Vagina (tissue), 2 donors: ENCODE results near the gene SIAH3. TPM values are rescaled to one million over a fixed set of nuclear protein-coding genes. Genes with fewer than 3 reads are reported as not detected.

Experiments used
- DNase-seq, 2 donors: peaks; one replicate each; pipeline ENCODE4 v3.0.0-alpha.2; 2017; ENCODE audit errors: extremely low spot score in 2 of 2
- H3K27ac ChIP-seq: fragments of 200-600 bp; sonication (generic); one replicate; pipeline ENCODE4 v1.5.1; 2019
- H3K27me3 ChIP-seq: fragments of 200-600 bp; sonication (generic); one replicate; pipeline ENCODE4 v1.5.1; 2019
- H3K36me3 ChIP-seq, 2 donors: fragments of 200-600 bp; sonication (generic); one replicate each; pipeline ENCODE4 v1.5.1; 2017 to 2019
- H3K4me1 ChIP-seq: fragments of 200-600 bp; sonication (generic); one replicate; pipeline ENCODE4 v1.5.1; 2019
- H3K4me3 ChIP-seq, 2 donors: fragments of 200-600 bp; sonication (generic); 1 replicate in 1 of 2; 2 replicates in 1 of 2; pipeline ENCODE4 v1.5.1; 2016 to 2019
- H3K9me3 ChIP-seq: fragments of 200-600 bp; sonication (generic); one replicate; pipeline ENCODE4 v1.5.1; 2019
- POLR2A ChIP-seq, 2 donors: fragments of 450-650 bp; IDR thresholded peaks; one replicate each; pipeline ENCODE4 v1.6.1; 2017; ENCODE audit warnings: antibody characterized with exemption in 2 of 2, mild to moderate bottlenecking in 2 of 2, moderate library complexity in 2 of 2
- POLR2AphosphoS5 ChIP-seq, 2 donors: sonication (generic); formaldehyde crosslinking; IDR thresholded peaks; one replicate each; pipeline ENCODE4 v1.9.0; 2017; ENCODE audit warnings: antibody characterized with exemption in 2 of 2, mild to moderate bottlenecking in 2 of 2, low read depth in 1 of 2; ENCODE audit not compliant: insufficient read depth in 1 of 2
- intact Hi-C: fragments of 100-400 bp; cut with DNase I; formaldehyde crosslinking; loops from one replicate; pipeline ENCODE4 v1.15.1; 2023
- total RNA-seq: library from RNA; depleted of rRNA; stranded (reverse); fragments of >200 nt; gene quantifications from one replicate; pipeline ENCODE4 v1.2.3, GENCODE V29; 2016
- TF ChIP-seq, protein P1 (sequence below), 3 experiments: fragments of 450-650 bp in 2 of 3; fragments of 200-600 bp in 1 of 3; sonication (generic) in 1 of 3; IDR thresholded peaks; one replicate each; pipeline ENCODE4 v1.5.1; 2017 to 2019; ENCODE audit warnings: antibody characterized with exemption in 3 of 3, mild to moderate bottlenecking in 2 of 3, moderate library complexity in 2 of 3

The SIAH3 gene
- total RNA-seq, 1 donor from 2014 or later, result not detected

DNA sequence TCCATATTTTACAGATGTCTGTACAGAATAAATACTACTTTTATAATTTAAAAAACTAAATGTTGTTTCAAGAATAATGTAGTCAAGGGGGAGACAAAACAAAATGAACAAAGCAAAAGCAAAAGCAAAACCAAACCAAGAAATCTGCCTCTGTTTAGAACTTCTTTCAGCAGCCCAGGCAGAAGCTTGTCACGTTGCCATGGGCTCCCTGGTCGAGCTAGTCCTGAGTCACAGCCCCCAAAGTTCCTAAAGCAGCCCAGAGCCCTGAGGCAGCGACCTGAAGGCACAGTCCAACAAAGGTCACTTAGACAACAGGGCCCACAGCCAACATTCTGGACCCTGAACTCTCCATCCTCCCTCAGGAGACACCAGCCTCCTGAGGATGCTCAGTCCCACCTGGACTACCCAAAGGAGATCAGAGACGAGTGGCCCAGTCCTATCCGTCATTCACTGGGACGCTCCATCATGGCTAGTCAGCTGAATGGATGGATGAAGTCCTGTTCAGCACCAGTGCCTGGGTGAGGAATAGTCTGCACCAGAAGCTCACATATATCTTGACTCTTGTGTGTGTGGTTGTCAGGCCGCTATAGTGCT is 41.7 kb downstream of the SIAH3 start:
- H3K4me3 ChIP-seq, result no peak overlapping the region
- intact Hi-C loops, result no loop called here
- H3K4me1 ChIP-seq, result no peaks in the 10 kb centered on the region
- TF ChIP-seq POLR2AphosphoS5 (IDR thresholded peaks at IDR 0.05; ENCODE audit: insufficient read depth in 1 of 2, low read depth in 1 of 2), result no peak
- TF ChIP-seq, protein P1, sequence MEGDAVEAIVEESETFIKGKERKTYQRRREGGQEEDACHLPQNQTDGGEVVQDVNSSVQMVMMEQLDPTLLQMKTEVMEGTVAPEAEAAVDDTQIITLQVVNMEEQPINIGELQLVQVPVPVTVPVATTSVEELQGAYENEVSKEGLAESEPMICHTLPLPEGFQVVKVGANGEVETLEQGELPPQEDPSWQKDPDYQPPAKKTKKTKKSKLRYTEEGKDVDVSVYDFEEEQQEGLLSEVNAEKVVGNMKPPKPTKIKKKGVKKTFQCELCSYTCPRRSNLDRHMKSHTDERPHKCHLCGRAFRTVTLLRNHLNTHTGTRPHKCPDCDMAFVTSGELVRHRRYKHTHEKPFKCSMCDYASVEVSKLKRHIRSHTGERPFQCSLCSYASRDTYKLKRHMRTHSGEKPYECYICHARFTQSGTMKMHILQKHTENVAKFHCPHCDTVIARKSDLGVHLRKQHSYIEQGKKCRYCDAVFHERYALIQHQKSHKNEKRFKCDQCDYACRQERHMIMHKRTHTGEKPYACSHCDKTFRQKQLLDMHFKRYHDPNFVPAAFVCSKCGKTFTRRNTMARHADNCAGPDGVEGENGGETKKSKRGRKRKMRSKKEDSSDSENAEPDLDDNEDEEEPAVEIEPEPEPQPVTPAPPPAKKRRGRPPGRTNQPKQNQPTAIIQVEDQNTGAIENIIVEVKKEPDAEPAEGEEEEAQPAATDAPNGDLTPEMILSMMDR (IDR thresholded peaks at IDR 0.05), result no peak
- no peak for TF ChIP-seq POLR2A (IDR thresholded peaks at IDR 0.05)
- H3K36me3 ChIP-seq, result no peaks in the 10 kb centered on the region
- no peaks in the 10 kb centered on the region for H3K9me3 ChIP-seq
- no peaks in the 10 kb centered on the region for H3K27me3 ChIP-seq
- H3K27ac ChIP-seq, result no peak overlapping the region
- DNase-seq, result no peak

DNA sequence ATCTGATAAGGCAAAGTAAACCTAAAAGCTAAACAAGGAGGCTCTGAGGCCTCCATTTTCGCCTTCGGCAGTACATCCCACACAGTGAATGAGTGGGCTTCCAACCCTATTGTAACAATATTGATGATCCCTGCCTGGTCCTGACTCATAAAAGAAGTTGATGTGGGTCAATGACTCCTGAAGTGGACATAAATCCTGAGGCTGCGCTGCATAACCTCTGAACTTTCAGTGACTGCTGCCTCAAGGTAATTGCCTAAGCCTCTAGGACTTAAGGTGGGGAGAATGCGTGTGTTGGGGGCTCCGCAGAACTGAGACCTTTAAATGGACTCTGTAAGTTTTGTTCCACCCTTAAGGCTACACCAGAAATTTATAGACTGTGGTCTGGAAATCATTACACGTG is 42.6 kb downstream of the SIAH3 start:
- H3K36me3 ChIP-seq, result no peaks in the 10 kb centered on the region
- no peak for DNase-seq
- H3K27me3 ChIP-seq, result no peaks in the 10 kb centered on the region
- intact Hi-C loops, result no loop called here
- no peak overlapping the region for H3K4me3 ChIP-seq
- H3K27ac ChIP-seq, result no peak overlapping the region
- H3K9me3 ChIP-seq, result no peaks in the 10 kb centered on the region
- TF ChIP-seq POLR2AphosphoS5 (IDR thresholded peaks at IDR 0.05; ENCODE audit: insufficient read depth in 1 of 2, low read depth in 1 of 2) (no peak), POLR2A (IDR thresholded peaks at IDR 0.05) (no peak)
- TF ChIP-seq, protein P1 (IDR thresholded peaks at IDR 0.05), result no peak
- no peaks in the 10 kb centered on the region for H3K4me1 ChIP-seq

DNA sequence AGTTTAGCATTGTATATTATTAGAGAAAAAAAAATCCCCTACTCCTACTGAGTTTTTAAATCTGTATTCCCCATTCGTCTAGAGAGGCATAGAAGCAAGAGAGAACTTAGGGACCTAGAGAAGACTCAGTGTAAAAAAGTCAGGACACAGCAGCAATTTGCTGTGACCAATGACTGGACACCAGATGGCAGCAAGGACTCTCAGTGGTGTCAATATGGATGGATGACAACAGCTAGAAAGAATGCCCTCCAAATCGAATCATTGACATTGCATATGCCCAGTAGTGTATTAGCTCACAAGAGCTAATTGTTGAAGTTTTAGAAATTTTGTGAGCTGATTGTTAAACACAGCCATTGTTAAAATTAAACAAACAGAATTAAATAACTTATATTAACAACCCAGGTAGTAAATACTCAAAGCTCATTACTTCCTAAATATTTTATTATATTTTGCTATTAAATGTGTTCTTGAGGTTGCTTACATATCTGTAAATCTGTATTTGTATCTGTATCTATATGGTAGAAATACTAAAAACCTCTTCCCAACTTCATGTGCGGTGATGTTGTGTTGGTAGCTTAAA is 43.9 kb downstream of the SIAH3 start:
- no peak for DNase-seq
- Histone ChIP-seq H3K4me3 (no peak overlapping the region), H3K4me1 (no peaks in the 10 kb centered on the region), H3K27ac (no peak overlapping the region), H3K9me3 (no peaks in the 10 kb centered on the region), H3K36me3 (no peaks in the 10 kb centered on the region), H3K27me3 (no peaks in the 10 kb centered on the region)
- TF ChIP-seq POLR2A (IDR thresholded peaks at IDR 0.05), result no peak
- intact Hi-C loops, result no loop called here

DNA sequence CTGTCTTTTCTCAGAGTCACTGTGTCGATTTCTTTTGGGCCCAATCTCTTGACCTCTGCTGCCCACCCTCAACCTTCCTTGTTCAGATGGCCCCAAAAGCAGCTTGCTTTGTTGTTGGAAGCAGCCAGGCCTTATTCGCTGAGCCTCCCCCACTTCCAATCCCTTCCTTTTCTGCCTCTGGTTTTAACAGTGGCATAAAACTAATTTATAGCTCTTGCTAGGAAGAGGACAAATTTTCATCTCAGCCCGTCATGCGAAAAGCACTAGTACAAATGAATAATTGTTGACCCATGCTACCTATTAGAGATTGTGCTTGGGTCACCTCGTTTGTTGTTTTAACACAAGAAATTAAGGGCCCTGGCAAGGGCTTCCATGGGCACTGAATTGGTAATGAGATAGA is 51.1 kb downstream of the SIAH3 start:
- Histone ChIP-seq H3K4me1 (no peaks in the 10 kb centered on the region), H3K27ac (no peak overlapping the region), H3K36me3 (no peaks in the 10 kb centered on the region), H3K27me3 (no peaks in the 10 kb centered on the region), H3K9me3 (no peaks in the 10 kb centered on the region), H3K4me3 (no peak overlapping the region)
- no peak for DNase-seq
- TF ChIP-seq POLR2AphosphoS5 (IDR thresholded peaks at IDR 0.05; ENCODE audit: insufficient read depth in 1 of 2, low read depth in 1 of 2) (no peak), POLR2A (IDR thresholded peaks at IDR 0.05) (no peak)
- TF ChIP-seq, protein P1 (IDR thresholded peaks at IDR 0.05), result no peak
- intact Hi-C loops, result no loop called here

DNA sequence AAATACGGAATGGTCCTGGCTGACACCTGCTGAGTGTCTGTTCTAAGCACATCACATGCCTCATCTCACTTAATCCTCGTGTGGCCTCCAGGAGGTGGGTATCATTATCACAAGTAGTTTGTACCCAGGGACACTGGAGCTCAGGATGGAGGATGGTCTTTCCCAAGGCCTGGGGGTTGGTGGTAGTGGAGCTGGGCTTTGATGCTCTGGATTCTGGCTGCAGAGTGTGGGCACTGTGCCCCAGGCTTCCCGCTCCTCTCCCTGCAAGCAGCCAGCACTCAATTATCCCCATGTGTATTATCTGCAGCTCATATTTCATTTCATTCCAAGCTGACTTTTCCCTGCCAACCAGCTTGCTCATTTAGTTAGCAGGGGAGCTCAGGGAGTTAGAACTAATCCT is 52.1 kb downstream of the SIAH3 start:
- Histone ChIP-seq H3K27ac (no peak overlapping the region), H3K9me3 (no peaks in the 10 kb centered on the region), H3K36me3 (no peaks in the 10 kb centered on the region), H3K4me3 (no peak overlapping the region), H3K4me1 (no peaks in the 10 kb centered on the region), H3K27me3 (no peaks in the 10 kb centered on the region)
- intact Hi-C loops, result no loop called here
- TF ChIP-seq POLR2AphosphoS5 (IDR thresholded peaks at IDR 0.05; ENCODE audit: insufficient read depth in 1 of 2, low read depth in 1 of 2) (no peak), POLR2A (IDR thresholded peaks at IDR 0.05) (no peak)
- TF ChIP-seq, protein P1 (IDR thresholded peaks at IDR 0.05), result no peak
- no peak for DNase-seq
